Osteoblast (primary cell): ENCODE results near the gene MRPL23. TPM values are rescaled to one million over a fixed set of nuclear protein-coding genes. Genes with fewer than 3 reads are reported as not detected.
A peak's percentile ranks its signal among the peaks of the same experiment; 100 is the strongest.

ENCODE experiments used
- DNase-seq: peaks from one replicate; pipeline ENCODE4 v3.0.0; 2011; ENCODE audit warnings: low spot score, mixed read lengths; ENCODE audit not compliant: insufficient read length; ENCODE audit errors: missing footprints
- H2AFZ ChIP-seq: 2 replicates; pipeline ENCODE4 v1.6.0; 2011; ENCODE audit warnings: mild to moderate bottlenecking, low read length
- H3K27ac ChIP-seq: 2 replicates; pipeline ENCODE4 v1.5.1; 2011; ENCODE audit warnings: mild to moderate bottlenecking, low read depth, low read length, moderate library complexity
- H3K27me3 ChIP-seq: 2 replicates; pipeline ENCODE4 v1.6.0; 2012; ENCODE audit warnings: mild to moderate bottlenecking, control low read depth, inconsistent platforms, low read length, moderate library complexity; ENCODE audit not compliant: insufficient read depth
- H3K36me3 ChIP-seq: 2 replicates; pipeline ENCODE4 v1.5.1; 2011; ENCODE audit warnings: mild to moderate bottlenecking, low read length, control low read depth, moderate library complexity; ENCODE audit not compliant: insufficient read depth
- H3K4me1 ChIP-seq: 2 replicates; pipeline ENCODE4 v1.5.1; 2011; ENCODE audit warnings: mild to moderate bottlenecking, low read length, control low read depth, moderate library complexity; ENCODE audit not compliant: insufficient read depth
- H3K4me2 ChIP-seq: 2 replicates; pipeline ENCODE4 v1.6.0; 2011; ENCODE audit warnings: mild to moderate bottlenecking, low read length; ENCODE audit not compliant: insufficient read depth
- H3K4me3 ChIP-seq: fragments of 200-600 bp; sonication (generic); 3 replicates; pipeline ENCODE4 v1.5.1; 2012; ENCODE audit warnings: mild to moderate bottlenecking, low read length, inconsistent platforms; ENCODE audit not compliant: insufficient read depth
- H3K79me2 ChIP-seq: 2 replicates; pipeline ENCODE4 v1.6.0; 2012; ENCODE audit warnings: mild to moderate bottlenecking, low read length, control low read depth, inconsistent platforms; ENCODE audit not compliant: insufficient read depth
- H3K9me3 ChIP-seq: 2 replicates; pipeline ENCODE4 v1.5.1; 2011; ENCODE audit warnings: low read depth, low read length, control low read depth
- H4K20me1 ChIP-seq: 2 replicates; pipeline ENCODE4 v1.6.0; 2012; ENCODE audit warnings: mild to moderate bottlenecking, low read length, control low read depth; ENCODE audit not compliant: insufficient read depth
- CTCF ChIP-seq: IDR thresholded peaks from 2 replicates; pipeline ENCODE4 v1.5.1; 2011; ENCODE audit warnings: mild to moderate bottlenecking, low read depth, low read length, moderate library complexity; ENCODE audit errors: extremely low read depth
- total RNA-seq: library from RNA; depleted of rRNA; stranded (reverse); fragments of >200 nt; gene quantifications from 2 replicates; pipeline ENCODE4 v1.2.3, GENCODE V29; 2012

The MRPL23 gene
- total RNA-seq, 1 donor, result 94.5 TPM

- H3K4me1 ChIP-seq, result peaks cover 4% of the 10 kb centered on the region
These were observed 23.8 kb upstream of the MRPL23 start for GRCh38 chr11:1923201-1923956.

GRCh38 chr11:1924181-1924580 lies 23.0 kb upstream of the MRPL23 start:
- no peak for TF ChIP-seq CTCF
- peak; percentile 70 for DNase-seq
- Histone ChIP-seq H3K4me3 (no peak overlapping the region), H3K36me3 (no peaks in the 10 kb centered on the region), H3K4me1 (peaks cover 4% of the 10 kb centered on the region), H3K79me2 (no peaks in the 10 kb centered on the region), H3K9me3 (no peaks in the 10 kb centered on the region), H3K4me2 (no peak overlapping the region), H2AFZ (no peak overlapping the region), H3K27ac (no peak overlapping the region), H4K20me1 (no peaks in the 10 kb centered on the region), H3K27me3 (no peaks in the 10 kb centered on the region)

More at GRCh38 chr11:1923201-1923956, 23.8 kb upstream of the MRPL23 start:
- Histone ChIP-seq H3K4me3 (no peak overlapping the region), H3K4me2 (no peak overlapping the region), H3K9me3 (no peaks in the 10 kb centered on the region), H4K20me1 (no peaks in the 10 kb centered on the region), H3K36me3 (no peaks in the 10 kb centered on the region), H3K27me3 (peaks cover 1% of the 10 kb centered on the region), H3K27ac (no peak overlapping the region), H3K79me2 (no peaks in the 10 kb centered on the region), H2AFZ (no peak overlapping the region)
- DNase-seq, result peak; percentile 73
- no peak for TF ChIP-seq CTCF

- no peak for TF ChIP-seq CTCF
These were observed 22.3 kb upstream of the MRPL23 start for GRCh38 chr11:1924646-1925372.

More at GRCh38 chr11:1924646-1925372, 22.3 kb upstream of the MRPL23 start:
- H2AFZ ChIP-seq, result no peak overlapping the region
- no peak overlapping the region for H3K27ac ChIP-seq
- H3K27me3 ChIP-seq, result no peaks in the 10 kb centered on the region
- H3K4me3 ChIP-seq, result no peak overlapping the region
- H3K79me2 ChIP-seq, result no peaks in the 10 kb centered on the region
- no peaks in the 10 kb centered on the region for H3K9me3 ChIP-seq
- H3K36me3 ChIP-seq, result no peaks in the 10 kb centered on the region
- peak; percentile 86 for DNase-seq
- no peaks in the 10 kb centered on the region for H4K20me1 ChIP-seq
- H3K4me1 ChIP-seq, result peaks cover 4% of the 10 kb centered on the region
- H3K4me2 ChIP-seq, result no peak overlapping the region
